Erythroblast (primary cell): ENCODE results near the gene SIRPB1.

Experiments used
- GATA1 ChIP-seq: IDR thresholded peaks from 2 replicates; pipeline ENCODE4 v1.6.1; 2011; ENCODE audit warnings: low read depth, mild to moderate bottlenecking, control low read depth, low read length, moderate library complexity
- POLR2A ChIP-seq: IDR thresholded peaks from 2 replicates; pipeline ENCODE4 v1.6.1; 2011; ENCODE audit warnings: mild to moderate bottlenecking, low read length

- no peak for TF ChIP-seq POLR2A
- no peak for TF ChIP-seq GATA1
Observed at GRCh38 chr20:1626528-1627199, 6.9 kb upstream of the SIRPB1 start.
